ENCODE measurements around the gene PDPK1. TPM values are rescaled to one million over a fixed set of nuclear protein-coding genes. Genes with fewer than 3 reads are reported as not detected.
"Not testable (repeated sequence)": the region's sequence is repeated elsewhere in the genome, so short reads cannot be mapped to it uniquely, and the experiment has no call there.

The PDPK1 gene
- total RNA-seq, 2 donors from 2014 or later: 52.1 to 67.7 TPM

DNA sequence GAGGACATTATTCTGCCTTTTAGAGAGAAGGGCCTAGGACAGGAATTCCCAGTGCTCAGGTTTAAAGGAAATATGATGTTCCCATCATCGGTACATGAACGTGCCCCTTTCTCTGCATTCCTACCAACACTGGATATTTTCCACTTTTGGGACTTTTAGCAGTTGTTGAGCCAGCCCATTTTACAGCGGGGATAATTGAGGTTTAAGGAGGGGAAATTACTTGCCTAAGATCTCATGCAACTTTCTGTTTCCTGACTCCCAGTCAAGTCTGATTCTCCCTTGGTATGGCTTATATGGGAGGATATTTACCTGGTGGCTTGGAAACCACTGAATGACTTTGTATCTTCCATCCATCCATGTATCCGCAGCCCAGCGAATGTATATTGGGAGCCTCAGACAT lies 3.5 kb upstream of the PDPK1 start:
- not testable (repeated sequence) for H3K27me3 Mint-ChIP-seq; H3K9me3 Mint-ChIP-seq; ATAC-seq (replicated peaks); H3K36me3 Mint-ChIP-seq (ENCODE audit: low read depth)
- H3K4me1 Mint-ChIP-seq: peaks cover 16% of the 10 kb centered on the region
- H3K27ac Mint-ChIP-seq: peak overlapping the region; percentile 69
- peak overlapping the region; percentile 94 for H3K4me3 Mint-ChIP-seq

DNA sequence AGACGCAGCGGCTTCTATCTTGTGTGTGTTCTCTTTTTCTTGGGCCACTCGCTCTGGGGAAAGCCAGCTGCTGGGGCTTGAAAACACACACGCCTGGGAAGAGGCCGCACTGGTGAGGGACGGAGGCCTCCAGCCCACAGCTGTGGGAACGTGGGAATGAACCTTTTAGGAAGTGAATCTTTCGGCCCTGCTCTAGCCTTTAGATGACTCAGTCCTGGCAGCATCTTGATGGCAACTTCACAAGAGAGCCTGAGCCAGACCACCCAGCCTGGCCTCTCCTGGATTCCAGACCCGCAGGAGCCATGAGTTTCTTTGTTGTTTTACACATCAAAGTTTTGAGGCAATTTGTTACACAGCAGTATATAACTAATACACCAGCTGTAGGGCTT lies 2.2 kb upstream of the PDPK1 start:
- no peak overlapping the region for H3K4me3 Mint-ChIP-seq
- no peak overlapping the region for H3K27ac Mint-ChIP-seq
- peaks cover 22% of the 10 kb centered on the region for H3K36me3 Mint-ChIP-seq (ENCODE audit: low read depth)
- no peaks in the 10 kb centered on the region for H3K9me3 Mint-ChIP-seq
- H3K4me1 Mint-ChIP-seq: peaks cover 20% of the 10 kb centered on the region
- ATAC-seq (replicated peaks): no peak
- no peaks in the 10 kb centered on the region for H3K27me3 Mint-ChIP-seq

DNA sequence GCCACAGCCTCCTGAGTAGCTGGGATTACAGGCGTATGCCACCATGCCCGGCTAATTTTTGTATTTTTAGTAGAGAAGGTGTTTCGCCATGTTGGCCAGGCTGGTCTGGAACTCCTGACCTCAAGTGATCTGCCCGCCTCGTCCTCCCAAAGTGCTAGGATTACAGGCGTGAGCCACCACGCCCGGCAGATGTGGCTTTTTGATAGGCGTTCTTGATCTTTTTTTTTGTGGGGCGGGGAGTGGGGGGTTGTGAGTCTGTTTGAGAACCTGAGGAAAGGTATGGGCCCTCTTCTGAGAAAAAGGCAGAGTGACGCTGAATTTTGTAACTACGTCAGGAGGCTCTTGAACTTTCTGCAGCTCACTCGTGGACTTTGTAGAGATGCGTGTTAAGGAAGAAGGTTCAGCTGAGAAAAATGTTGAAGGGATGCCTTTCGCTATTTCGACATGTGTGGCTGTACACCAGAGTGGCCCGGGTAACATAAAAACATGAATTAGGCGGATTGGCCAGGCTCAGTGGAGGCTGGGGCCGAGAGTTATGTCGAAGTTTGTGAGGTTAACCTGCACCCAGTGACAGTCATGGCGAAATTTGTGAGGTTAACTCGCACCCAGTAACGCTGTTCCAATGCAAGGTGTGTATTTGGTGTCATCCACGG lies 1.5 kb downstream of the PDPK1 start:
- H3K36me3 Mint-ChIP-seq (ENCODE audit: low read depth): peaks cover 38% of the 10 kb centered on the region
- ATAC-seq (replicated peaks); H3K27me3 Mint-ChIP-seq; H3K9me3 Mint-ChIP-seq: not testable (repeated sequence)
- H3K27ac Mint-ChIP-seq: peak overlapping the region; percentile 84
- peaks cover 20% of the 10 kb centered on the region for H3K4me1 Mint-ChIP-seq
- peak overlapping the region; percentile 89 for H3K4me3 Mint-ChIP-seq

DNA sequence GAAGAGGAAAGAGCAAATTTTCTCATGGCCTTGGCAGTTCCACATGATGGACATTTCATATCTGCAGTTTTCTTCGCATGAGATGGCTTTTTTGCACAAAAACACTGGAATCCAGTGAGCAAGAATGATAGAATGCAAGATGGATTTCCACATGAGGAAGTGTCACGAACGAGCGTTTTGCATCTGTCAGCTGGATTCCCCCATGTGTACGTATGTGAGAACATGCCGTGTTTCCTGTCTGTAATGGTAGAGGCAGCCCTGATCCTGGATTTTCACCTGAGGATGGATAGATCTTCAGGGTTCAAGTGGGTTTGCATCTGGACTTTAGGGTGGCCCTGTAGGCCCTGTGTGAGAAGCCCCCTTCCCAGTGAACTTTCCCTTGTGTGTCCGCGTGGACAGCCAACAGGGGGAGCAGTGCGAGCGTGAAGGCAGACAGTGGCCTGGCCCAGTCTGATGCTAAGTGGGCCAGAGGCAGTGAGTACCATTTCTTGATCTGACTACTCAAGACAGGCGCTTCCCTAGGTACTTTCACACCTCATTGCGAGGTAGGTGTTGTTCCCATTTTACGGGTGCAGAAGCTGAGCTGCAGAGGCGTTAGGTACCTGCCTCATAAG lies 2.1 kb downstream of the PDPK1 start:
- H3K27ac Mint-ChIP-seq: peak overlapping the region; percentile 82
- H3K27me3 Mint-ChIP-seq, H3K9me3 Mint-ChIP-seq: not testable (repeated sequence)
- peak overlapping the region; percentile 89 for H3K4me3 Mint-ChIP-seq
- H3K36me3 Mint-ChIP-seq (ENCODE audit: low read depth): peaks cover 41% of the 10 kb centered on the region
- peaks cover 20% of the 10 kb centered on the region for H3K4me1 Mint-ChIP-seq
- peak; percentile 60 for ATAC-seq (replicated peaks)

DNA sequence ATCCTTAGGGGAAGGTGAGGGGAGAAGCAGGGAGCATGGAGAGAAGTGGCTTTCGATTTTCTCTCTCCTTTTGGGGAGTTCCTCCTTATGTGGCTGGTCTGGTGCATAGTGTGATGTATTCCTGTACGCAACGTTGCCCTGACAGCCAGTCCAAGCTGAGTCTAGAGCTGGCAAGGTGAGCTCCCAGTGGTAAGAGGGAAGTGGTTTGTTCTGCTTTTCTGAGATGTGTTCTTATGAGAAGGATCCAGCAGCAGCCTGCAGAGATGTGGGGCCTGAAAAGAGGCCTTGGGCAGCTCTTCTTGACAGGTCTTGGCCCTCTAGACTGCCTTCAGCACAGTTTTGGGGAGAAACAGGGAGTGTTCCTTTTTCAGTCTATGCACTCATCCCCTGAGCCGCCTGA lies 3.1 kb downstream of the PDPK1 start:
- H3K9me3 Mint-ChIP-seq; H3K27me3 Mint-ChIP-seq; ATAC-seq (replicated peaks): not testable (repeated sequence)
- H3K4me1 Mint-ChIP-seq: peaks cover 20% of the 10 kb centered on the region
- peaks cover 47% of the 10 kb centered on the region for H3K36me3 Mint-ChIP-seq (ENCODE audit: low read depth)
- peak overlapping the region; percentile 82 for H3K27ac Mint-ChIP-seq
- H3K4me3 Mint-ChIP-seq: peak overlapping the region; percentile 89

DNA sequence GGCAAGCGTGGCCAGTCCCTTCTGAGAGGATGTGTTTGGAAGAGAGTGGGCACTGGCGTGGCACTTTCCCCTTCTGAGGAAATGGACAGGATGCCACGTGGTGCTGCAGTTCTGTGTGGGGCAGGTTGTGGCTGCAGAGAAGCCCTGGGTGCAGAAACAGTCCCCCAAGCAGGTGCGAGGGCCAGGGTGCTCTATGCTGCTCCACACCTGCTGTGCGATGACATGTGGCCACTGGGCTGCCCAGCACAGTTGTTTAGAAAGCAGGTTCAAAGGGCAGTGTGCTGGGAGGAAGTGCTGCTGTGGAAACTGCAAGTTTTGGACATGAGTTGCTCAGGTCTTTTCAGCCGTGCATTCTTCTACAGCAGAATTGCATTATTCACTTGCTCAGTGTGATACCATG lies 3.6 kb downstream of the PDPK1 start:
- H3K4me3 Mint-ChIP-seq: peak overlapping the region; percentile 89
- H3K27ac Mint-ChIP-seq: peak overlapping the region; percentile 82
- H3K36me3 Mint-ChIP-seq (ENCODE audit: low read depth): peaks cover 47% of the 10 kb centered on the region

DNA sequence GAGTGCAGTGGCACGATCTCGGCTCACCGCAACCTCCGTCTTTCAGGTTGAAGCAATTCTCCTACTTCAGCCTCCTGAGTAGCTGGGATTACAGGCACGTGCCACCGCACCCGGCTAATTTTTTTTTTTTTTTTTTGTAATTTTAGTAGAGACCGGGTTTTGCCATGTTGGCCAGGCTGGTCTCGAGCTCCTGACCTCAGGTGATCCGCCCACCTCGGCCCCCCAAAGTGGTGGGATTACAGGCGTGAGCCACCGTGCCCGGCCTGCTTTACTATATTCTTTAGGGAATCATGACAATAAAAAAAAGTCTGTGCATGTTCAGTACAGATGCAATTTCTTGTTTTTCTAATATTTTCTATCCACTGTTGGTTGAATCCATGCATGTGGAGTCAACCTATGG lies 6.0 kb downstream of the PDPK1 start:
- H3K27ac Mint-ChIP-seq; H3K4me3 Mint-ChIP-seq; ATAC-seq (replicated peaks); H3K9me3 Mint-ChIP-seq; H3K27me3 Mint-ChIP-seq: not testable (repeated sequence)
- peaks cover 16% of the 10 kb centered on the region for H3K4me1 Mint-ChIP-seq
- H3K36me3 Mint-ChIP-seq (ENCODE audit: low read depth): peaks cover 43% of the 10 kb centered on the region

More for the DNA sequence above, 3.6 kb downstream of the PDPK1 start:
- not testable (repeated sequence) for ATAC-seq (replicated peaks); H3K9me3 Mint-ChIP-seq; H3K27me3 Mint-ChIP-seq
- H3K4me1 Mint-ChIP-seq: peaks cover 20% of the 10 kb centered on the region

DNA sequence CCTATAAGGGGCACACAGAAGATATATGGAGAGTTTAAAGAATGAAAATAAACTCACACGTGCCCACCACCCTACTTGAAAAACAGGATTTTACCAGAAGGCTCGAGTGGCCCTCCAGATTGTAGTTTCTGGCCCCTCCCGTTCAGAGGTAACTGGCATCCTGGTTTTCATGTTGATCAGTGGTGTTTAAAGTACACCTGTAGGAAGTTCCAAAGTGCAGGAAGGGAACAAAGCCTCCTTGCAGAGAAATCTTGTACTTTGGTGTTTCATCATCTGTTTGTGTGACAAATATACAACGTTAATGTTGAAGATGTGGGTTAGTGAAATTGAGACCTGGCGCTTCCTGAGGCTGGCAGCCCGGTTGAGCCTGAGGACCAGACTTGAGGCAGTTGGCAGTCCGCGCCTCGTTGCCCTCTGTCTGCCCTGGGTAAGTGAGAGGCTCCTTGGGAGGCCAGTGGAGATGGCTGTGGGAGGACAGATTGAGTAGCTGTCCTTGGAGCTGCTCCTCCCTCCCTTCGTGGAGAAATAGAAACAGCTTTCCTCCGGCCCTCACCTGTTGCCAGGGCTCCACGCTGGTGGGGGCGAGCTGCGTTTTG lies 12.6 kb downstream of the PDPK1 start:
- H3K4me3 Mint-ChIP-seq; ATAC-seq (replicated peaks); H3K27ac Mint-ChIP-seq; H3K27me3 Mint-ChIP-seq; H3K9me3 Mint-ChIP-seq; H3K36me3 Mint-ChIP-seq (ENCODE audit: low read depth); H3K4me1 Mint-ChIP-seq: not testable (repeated sequence)

DNA sequence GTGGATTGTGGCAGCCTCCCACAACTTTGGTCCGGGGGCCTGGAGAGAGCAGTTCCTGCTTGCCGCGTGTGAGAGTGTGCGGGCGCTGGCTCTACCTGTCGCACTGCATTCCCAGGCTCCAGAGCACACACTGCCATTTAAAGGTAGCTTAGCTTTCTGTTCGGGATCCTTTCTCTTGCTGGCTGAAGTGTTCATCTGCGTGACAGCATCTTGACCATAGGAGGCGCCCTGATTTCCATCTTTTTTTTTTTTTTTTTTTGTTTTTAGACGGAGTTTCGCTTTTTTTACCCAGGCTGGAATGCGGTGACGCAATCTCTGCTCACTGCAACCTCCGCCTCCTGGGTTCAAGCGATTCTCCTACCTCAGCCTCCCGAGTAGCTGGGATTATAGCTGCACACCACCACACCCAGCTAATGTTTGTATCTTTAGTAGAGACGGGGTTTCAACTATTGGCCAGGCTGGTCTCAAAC lies 13.6 kb downstream of the PDPK1 start:
- not testable (repeated sequence) for H3K4me3 Mint-ChIP-seq; H3K9me3 Mint-ChIP-seq; H3K36me3 Mint-ChIP-seq (ENCODE audit: low read depth); H3K4me1 Mint-ChIP-seq; H3K27me3 Mint-ChIP-seq; ATAC-seq (replicated peaks); H3K27ac Mint-ChIP-seq

DNA sequence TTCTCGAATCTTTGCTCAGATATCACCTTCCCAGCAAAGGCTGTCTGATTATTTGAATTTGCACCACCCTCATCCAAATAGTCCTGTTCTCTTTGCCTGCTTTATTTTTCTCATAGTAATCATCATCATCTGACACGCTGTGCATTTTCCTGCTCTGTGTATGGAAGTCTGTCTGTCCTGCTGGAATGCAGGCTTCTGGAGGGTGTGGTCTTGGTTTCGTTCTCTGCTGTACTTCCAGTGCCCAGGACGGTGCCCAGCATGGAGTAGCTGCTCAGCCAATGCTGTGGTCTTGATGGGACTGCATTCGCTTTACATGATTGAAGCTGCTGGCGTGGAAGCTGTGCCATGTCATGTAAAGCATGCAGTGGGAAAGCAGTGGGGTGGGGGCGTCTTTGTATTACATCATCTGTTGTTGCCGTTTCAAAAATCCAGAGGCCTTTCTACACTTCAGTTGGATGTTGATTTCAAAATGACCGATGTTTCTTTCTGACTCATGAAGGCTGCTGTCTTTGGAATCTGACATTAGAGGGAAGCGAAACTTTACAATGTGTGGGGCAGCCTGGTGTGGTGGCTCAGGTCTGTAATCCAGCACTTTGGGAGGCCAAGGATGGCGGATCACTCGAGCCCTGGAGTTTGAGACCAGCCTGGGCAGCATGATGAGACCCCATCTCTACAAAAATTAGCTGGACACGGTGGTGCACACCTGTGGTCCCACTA lies 17.0 kb downstream of the PDPK1 start:
- ATAC-seq (replicated peaks): peak; percentile 87
- not testable (repeated sequence) for H3K9me3 Mint-ChIP-seq; H3K27ac Mint-ChIP-seq; H3K36me3 Mint-ChIP-seq (ENCODE audit: low read depth); H3K27me3 Mint-ChIP-seq; H3K4me3 Mint-ChIP-seq; H3K4me1 Mint-ChIP-seq

DNA sequence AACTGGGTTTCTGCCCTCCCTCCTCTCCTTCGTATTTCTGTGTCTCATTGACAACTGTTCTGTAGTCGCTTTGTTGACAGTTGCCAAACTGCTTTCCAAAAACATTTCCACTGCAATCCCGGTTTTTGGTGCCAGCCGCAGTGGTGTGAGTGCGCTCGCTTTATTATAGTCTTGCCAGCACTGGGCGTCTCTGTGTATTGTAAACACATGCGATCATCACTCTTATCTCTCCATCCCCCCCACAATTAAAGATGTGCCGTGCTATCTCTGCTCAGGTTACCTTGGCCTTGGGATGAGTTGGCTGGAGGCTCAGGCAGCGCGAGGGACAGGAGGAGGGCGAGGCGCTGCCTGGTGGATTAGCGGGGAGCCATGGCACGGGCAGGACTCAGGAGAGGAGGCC lies 19.3 kb downstream of the PDPK1 start:
- not testable (repeated sequence) for H3K27ac Mint-ChIP-seq; H3K36me3 Mint-ChIP-seq (ENCODE audit: low read depth); H3K27me3 Mint-ChIP-seq; H3K9me3 Mint-ChIP-seq; ATAC-seq (replicated peaks); H3K4me3 Mint-ChIP-seq; H3K4me1 Mint-ChIP-seq

DNA sequence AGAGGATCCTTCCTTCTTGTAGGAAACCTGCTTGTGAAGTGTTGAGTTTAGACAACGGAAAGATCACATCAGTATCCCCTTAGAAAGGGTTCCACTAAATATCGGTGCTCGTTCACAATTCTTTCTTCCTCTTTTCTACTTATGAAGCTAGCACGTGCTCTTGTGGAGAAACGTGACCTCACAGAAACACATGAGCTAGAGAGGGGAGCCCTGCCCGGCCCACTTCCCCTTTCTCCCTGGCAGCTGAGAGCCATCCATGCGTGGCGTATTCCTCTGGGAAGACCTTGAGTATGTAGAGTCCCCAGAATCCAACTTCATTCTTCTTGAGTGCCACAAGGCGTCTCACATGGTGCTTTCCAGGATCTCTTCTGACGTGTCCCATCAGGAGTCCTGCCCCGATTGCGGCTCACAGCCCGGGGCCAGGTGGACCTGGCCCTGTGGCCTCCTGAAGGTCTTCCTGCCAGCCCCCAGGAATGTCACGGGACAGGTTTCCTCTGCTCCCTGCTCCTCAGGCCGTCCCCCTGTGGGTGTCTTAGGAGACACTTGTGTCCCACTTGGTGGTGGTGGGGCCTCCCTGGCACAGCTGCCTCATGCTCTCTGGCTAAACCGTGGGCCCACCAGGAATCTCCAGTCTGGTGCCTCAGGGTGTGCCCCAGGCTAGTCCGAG lies 22.4 kb downstream of the PDPK1 start:
- H3K9me3 Mint-ChIP-seq; H3K4me1 Mint-ChIP-seq; H3K27me3 Mint-ChIP-seq; H3K36me3 Mint-ChIP-seq (ENCODE audit: low read depth); H3K4me3 Mint-ChIP-seq; H3K27ac Mint-ChIP-seq; ATAC-seq (replicated peaks): not testable (repeated sequence)

DNA sequence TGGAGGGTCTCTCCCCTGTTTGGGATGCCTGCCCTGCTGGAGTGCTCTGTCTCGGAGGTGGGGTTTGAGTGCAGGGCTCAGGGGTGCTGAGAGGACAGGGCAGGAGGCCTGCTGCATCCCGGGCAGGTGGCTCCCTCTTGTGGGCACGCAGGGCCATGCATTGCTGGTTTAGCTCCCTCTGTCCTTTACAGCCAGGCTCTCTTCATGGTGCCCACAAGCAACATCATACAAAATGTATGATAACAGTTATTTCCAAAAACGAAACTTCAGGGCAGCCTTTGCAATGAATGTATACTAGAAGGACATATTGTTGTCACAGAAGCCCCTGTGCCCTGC lies 22.9 kb downstream of the PDPK1 start:
- H3K9me3 Mint-ChIP-seq; H3K4me3 Mint-ChIP-seq; H3K27ac Mint-ChIP-seq; H3K4me1 Mint-ChIP-seq; H3K36me3 Mint-ChIP-seq (ENCODE audit: low read depth); H3K27me3 Mint-ChIP-seq: not testable (repeated sequence)
- peak; percentile 97 for ATAC-seq (replicated peaks)

DNA sequence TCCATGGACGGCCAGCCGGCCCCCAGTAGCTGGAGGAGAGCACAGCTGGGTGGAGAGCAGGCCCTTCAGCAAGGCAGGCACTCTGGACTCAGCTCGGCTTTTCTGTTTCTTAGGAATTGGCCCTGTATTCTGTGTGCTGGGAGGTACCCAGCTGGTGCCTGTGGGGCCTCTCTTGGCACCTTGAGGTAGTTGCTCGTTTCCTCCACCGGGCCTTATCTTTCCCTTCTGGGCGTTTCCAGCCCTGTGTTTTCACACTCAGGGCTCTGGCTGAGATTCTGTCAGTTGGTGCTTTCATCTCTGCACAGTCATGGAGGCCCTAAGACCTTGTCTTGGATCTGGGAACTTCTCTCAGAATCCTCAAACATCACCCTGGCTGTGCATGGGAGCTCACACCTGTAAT lies 29.7 kb downstream of the PDPK1 start:
- not testable (repeated sequence) for H3K27ac Mint-ChIP-seq; H3K27me3 Mint-ChIP-seq; H3K36me3 Mint-ChIP-seq (ENCODE audit: low read depth); H3K4me3 Mint-ChIP-seq; H3K9me3 Mint-ChIP-seq; H3K4me1 Mint-ChIP-seq; ATAC-seq (replicated peaks)

Data from activated T-helper 17 cell treated with anti-CD3 and anti-CD28 coated beads, Interleukin-2, amount 50 U/mL, for 72 hours (primary cell).